ENCODE measurements around the gene ZNF736.

DNA sequence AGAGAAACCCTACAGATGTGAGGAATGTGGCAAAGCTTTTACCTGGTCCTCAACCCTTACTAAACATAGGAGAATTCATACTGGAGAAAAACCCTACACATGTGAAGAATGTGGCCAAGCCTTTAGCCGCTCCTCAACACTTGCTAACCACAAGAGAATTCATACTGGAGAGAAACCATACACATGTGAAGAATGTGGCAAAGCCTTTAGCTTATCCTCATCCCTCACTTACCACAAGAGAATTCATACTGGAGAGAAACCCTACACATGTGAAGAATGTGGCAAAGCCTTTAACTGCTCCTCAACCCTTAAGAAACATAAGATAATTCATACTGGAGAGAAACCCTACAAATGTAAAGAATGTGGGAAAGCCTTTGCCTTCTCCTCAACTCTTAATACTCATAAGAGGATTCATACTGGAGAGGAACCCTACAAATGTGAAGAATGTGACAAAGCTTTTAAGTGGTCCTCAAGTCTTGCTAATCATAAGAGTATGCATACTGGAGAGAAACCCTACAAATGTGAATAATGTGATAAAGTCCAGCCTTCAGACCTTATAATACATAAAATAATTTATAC lies 47.3 kb upstream of the ZNF736 start:
- TF ChIP-seq CTCF (IDR thresholded peaks at IDR 0.05; ENCODE audit: low read depth, low read length, poor library complexity, severe bottlenecking) (no peak), EZH2phosphoT487 (IDR thresholded peaks at IDR 0.05; ENCODE audit: borderline replicate concordance, low read length) (no peak)
